ENCODE measurements around the gene SLIT1.

SLIT1 gene

DNA sequence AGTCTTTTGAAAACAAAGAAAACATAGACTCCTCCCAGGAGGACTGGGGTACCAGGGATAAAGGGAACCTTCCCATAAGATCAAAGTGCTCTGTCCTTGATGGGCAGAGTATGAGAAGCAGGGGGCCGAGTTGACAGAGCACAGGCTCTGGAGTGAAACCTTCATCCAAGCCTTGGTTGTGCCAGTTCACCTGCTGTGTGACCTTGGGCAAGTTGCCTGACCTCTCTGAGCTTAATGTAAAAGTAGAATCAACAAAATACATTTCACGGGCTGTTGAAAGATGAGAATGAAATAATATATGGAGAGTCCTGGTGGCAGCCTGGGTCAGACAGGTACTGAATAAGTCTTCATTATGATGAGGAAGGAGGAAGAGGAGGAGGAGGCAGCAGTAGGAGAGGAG lies 69.9 kb downstream of the SLIT1 start:
- H3K4me3 ChIP-seq (ENCODE audit: low read depth, low read length) = no peak overlapping the region
- no peak for DNase-seq (ENCODE audit: low read depth)
- TF ChIP-seq, protein P1, sequence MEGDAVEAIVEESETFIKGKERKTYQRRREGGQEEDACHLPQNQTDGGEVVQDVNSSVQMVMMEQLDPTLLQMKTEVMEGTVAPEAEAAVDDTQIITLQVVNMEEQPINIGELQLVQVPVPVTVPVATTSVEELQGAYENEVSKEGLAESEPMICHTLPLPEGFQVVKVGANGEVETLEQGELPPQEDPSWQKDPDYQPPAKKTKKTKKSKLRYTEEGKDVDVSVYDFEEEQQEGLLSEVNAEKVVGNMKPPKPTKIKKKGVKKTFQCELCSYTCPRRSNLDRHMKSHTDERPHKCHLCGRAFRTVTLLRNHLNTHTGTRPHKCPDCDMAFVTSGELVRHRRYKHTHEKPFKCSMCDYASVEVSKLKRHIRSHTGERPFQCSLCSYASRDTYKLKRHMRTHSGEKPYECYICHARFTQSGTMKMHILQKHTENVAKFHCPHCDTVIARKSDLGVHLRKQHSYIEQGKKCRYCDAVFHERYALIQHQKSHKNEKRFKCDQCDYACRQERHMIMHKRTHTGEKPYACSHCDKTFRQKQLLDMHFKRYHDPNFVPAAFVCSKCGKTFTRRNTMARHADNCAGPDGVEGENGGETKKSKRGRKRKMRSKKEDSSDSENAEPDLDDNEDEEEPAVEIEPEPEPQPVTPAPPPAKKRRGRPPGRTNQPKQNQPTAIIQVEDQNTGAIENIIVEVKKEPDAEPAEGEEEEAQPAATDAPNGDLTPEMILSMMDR (IDR thresholded peaks at IDR 0.05; ENCODE audit: insufficient read depth, low read depth, low read length, missing control alignments) = no peak

DNA sequence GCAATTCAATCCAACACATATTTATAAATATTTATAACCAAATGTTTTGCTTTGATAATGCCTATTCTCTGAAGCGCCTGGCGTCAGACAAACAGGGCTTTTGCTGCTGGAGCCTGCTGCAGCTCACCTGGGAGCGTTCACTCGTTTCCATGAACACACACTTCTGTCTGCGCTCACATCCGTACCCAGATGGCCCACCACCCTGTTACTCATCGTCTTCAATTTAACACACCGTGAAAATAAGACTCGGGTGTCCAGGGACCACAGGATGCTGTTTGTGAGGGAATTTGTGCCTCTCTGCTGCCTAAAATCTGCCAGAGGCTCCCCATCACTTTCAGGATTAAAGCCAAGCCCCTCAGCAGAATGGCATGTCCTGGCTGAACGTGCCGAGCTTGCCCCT lies 74.1 kb downstream of the SLIT1 start:
- no peak overlapping the region for H3K4me3 ChIP-seq (ENCODE audit: low read depth, low read length)
- no peak for DNase-seq (ENCODE audit: low read depth)
- TF ChIP-seq, protein P1 (IDR thresholded peaks at IDR 0.05; ENCODE audit: insufficient read depth, low read depth, low read length, missing control alignments) = no peak

DNA sequence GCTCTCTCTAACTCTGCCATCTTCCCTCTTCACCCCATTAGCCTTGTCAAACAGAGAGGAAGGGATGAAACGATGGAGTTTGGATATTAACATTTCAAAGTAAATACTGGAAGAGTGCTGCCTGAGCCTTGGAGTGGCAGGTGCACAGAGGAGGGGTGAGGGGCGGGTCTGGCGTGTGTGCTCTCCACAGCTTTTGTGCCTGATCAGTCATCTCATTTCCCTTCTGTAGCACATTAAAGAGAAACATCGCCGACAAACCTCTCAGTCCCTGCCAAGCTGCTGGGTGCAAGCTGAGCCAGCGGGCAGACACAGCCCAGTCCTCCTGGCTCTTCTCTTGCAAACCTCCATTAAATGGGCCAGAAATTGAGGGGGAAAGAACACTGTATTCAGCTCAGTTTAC lies 76.2 kb downstream of the SLIT1 start:
- no peak for DNase-seq (ENCODE audit: low read depth)
- TF ChIP-seq, protein P1 (IDR thresholded peaks at IDR 0.05; ENCODE audit: insufficient read depth, low read depth, low read length, missing control alignments) = no peak
- no peak overlapping the region for H3K4me3 ChIP-seq (ENCODE audit: low read depth, low read length)

DNA sequence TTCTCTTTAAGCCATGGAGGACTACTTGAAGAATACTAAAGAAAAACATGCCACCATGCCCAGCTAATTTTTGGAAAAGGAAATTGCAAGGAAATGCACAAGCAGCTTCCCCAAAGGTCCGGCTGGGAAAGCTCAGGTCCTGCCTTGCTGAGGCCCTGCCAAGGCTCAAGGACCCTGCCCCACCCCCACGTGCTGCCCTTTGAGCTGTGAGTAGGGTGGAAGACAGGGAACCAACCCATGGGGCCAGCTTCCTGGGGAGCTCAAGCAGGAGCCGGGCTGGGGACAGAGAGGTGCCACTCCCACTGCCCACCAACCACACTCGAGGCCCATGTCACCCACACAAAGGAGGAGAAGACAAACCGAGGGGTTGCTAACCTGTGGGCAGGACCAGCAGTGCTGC lies 78.2 kb downstream of the SLIT1 start:
- H3K4me3 ChIP-seq (ENCODE audit: low read depth, low read length) = no peak overlapping the region
- DNase-seq (ENCODE audit: low read depth) = no peak
- TF ChIP-seq, protein P1 (IDR thresholded peaks at IDR 0.05; ENCODE audit: insufficient read depth, low read depth, low read length, missing control alignments) = no peak

DNA sequence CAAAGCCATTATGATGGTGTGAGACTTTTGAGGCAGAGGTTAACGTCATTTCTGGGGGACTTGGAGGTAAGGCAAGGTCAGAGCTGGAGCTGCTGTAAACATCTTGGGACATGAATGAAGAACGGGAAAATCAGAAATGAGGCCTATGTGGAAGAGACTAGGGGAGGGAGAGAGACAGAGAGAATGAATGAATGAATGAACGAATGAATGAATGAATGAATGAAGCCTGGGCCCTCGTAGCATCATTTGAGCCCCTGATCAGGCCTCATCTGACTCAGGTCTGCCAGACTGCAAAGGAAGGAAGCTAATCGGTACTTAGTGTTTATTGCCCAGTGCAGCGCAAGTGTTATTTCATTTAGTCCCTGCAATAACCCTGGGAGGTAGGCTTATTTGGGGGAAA lies 79.6 kb downstream of the SLIT1 start:
- TF ChIP-seq, protein P1 (IDR thresholded peaks at IDR 0.05; ENCODE audit: insufficient read depth, low read depth, low read length, missing control alignments) = no peak
- H3K4me3 ChIP-seq (ENCODE audit: low read depth, low read length) = no peak overlapping the region
- DNase-seq (ENCODE audit: low read depth) = no peak

DNA sequence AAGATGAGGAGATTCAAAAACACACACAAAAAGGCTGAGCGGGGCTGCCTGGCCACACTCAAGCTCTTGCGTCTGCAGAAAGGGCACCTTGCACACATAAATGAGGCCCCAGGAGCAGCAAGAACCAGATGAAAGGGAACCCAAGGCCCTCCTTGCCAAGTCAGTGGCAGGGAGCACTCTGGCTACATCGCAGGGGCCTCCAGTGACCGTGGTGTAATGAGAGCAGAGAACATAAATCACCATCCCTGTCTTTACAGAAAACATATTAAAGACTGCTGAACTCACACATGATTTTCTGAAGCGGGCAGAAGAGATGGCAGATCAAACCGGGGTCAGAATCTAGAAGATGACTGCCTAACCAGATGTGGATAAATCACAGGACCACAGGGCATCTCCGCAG lies 80.5 kb downstream of the SLIT1 start:
- no peak overlapping the region for H3K4me3 ChIP-seq (ENCODE audit: low read depth, low read length)
- TF ChIP-seq, protein P1 (IDR thresholded peaks at IDR 0.05; ENCODE audit: insufficient read depth, low read depth, low read length, missing control alignments) = no peak
- DNase-seq (ENCODE audit: low read depth) = no peak

DNA sequence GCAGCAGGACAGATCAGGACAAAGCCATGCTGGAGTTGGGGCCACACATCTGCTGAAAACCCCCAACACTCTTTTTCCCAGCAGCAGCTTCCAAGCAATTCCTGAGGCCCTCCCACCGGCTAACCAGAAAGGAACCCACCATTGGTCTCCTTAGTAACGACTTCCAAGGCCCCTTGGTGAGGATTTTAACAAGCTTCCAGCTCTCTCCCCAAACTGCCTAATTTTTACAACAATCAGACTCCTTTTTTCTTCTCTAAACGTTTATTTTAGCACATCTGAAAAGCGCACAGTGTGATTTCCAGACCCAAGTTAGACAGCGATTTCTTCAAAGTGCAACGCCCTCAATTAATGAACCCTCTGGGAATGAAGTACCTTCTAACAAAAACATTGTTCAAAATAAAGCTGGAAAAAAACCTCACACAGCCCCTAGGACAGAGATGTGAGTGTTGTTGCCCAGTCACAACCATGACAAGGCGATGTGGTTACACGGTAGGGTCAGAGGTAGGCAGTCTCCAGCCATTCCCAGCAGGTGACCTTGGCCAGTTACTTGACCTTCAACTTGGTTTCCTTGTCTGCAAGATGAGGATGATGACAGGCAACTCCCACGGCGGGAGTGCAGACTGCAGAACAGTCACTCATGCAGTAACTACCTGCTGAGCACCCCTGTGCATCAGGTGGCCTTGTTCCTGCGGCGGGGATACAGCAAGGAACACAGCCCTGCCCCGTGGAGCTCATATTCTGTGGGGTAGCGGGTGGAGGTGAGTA lies 82.3 kb downstream of the SLIT1 start:
- no peak overlapping the region for H3K4me3 ChIP-seq (ENCODE audit: low read depth, low read length)
- TF ChIP-seq, protein P1 (IDR thresholded peaks at IDR 0.05; ENCODE audit: insufficient read depth, low read depth, low read length, missing control alignments) = no peak
- DNase-seq (ENCODE audit: low read depth) = no peak

Data from GM12865 (cell line).